NCI-H82 treated with DMSO at 0.1 percent for 48 hours (cell line): ENCODE data around the gene H6PD.
A peak's percentile ranks its signal among the peaks of the same experiment; 100 is the strongest.

ENCODE experiments used
- DNase-seq: peaks from one replicate; lab custom pipeline; 2025; ENCODE audit not compliant: unreplicated experiment; lab: John Stamatoyannopoulos, UW

H6PD gene, protein sequence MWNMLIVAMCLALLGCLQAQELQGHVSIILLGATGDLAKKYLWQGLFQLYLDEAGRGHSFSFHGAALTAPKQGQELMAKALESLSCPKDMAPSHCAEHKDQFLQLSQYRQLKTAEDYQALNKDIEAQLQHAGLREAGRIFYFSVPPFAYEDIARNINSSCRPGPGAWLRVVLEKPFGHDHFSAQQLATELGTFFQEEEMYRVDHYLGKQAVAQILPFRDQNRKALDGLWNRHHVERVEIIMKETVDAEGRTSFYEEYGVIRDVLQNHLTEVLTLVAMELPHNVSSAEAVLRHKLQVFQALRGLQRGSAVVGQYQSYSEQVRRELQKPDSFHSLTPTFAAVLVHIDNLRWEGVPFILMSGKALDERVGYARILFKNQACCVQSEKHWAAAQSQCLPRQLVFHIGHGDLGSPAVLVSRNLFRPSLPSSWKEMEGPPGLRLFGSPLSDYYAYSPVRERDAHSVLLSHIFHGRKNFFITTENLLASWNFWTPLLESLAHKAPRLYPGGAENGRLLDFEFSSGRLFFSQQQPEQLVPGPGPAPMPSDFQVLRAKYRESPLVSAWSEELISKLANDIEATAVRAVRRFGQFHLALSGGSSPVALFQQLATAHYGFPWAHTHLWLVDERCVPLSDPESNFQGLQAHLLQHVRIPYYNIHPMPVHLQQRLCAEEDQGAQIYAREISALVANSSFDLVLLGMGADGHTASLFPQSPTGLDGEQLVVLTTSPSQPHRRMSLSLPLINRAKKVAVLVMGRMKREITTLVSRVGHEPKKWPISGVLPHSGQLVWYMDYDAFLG

GRCh38 chr1:9234223-9235095 lies at the start of gene H6PD:
Gene H6PD, plus strand, starts transcription at chr1:9234774. Its CDS starts 10,161 bp downstream, at chr1:9244935.
- DNase-seq = peak; percentile 38

- no peak for DNase-seq
Measured at GRCh38 chr1:9186082-9186859, 48.3 kb upstream of the H6PD start.

GRCh38 chr1:9187004-9187403 lies 47.6 kb upstream of the H6PD start:
- DNase-seq = no peak

GRCh38 chr1:9190234-9190633 lies 44.3 kb upstream of the H6PD start:
- no peak for DNase-seq

GRCh38 chr1:9191231-9191630 lies 43.3 kb upstream of the H6PD start:
- no peak for DNase-seq

DNA sequence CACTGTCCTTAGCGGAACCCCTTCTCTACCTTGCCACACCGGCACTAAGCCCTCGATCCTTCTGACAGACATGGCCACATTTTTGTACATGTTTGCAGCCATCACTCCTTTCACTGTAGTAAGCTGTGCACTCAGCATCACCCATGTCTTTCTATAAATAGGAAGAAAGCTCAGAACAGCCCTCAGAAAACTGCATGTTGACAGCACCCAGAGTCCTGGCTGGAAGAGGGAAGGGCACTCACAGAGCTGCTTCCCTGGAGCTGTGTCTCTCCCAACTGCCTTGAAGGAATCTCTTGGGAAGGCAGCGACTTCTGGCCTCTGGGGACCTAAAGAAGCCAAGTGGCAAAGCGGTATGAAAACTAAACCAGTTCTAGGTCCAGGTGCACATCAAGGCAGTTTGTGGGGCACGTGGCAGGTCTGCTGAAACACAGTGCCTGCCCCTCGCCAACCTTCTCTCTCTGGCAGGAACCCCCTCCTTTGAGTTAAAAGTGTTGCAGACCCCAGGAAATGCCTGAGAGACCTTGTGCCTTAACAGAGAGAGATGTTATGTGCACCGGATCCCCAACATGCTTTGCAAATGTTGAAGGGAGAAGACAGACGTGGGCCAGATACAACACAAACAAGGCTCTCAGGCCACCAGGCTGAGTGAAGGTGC lies 41.9 kb upstream of the H6PD start:
- DNase-seq = no peak

DNA sequence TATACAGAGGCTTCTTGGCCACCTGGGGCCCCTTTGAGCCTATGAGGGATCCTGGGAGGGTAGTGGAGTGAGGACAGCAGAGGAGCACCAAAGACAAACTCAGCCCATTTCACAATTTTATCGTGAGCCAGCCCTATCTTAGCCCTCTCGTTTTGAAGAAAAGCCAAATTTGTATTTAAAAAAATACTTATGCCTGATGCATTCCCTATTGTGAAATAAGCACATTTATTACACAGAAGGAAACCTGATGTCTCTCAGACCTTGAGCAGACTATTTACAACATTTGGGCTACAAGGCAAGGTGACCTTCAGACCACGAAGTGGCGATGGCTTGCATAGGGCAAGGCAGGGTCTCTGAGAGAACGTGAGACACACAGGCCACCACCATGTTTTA lies 41.3 kb upstream of the H6PD start:
- DNase-seq = no peak

- DNase-seq = no peak
Measured at GRCh38 chr1:9194024-9194423, 40.5 kb upstream of the H6PD start.

DNA sequence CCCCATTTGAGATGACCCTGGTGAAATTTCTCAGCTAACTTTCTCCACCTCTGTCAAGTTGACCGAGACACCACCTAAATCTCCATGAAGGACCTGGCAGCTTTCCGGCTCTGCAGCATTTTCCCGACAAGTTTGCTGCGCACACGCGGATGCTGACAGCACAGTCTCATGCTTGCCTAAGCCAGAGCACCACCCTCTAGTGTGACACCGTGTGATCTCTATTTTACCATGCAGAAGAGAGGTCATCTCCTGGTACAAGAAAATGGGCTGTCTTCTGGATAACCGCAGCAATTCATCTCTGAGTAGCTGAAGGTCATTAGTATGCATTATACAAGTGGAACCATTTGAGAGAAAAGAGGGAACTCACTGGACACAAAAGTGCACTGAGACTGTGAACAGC lies 38.9 kb upstream of the H6PD start:
- no peak for DNase-seq

GRCh38 chr1:9196129-9197040 lies 38.2 kb upstream of the H6PD start:
- DNase-seq = no peak

DNA sequence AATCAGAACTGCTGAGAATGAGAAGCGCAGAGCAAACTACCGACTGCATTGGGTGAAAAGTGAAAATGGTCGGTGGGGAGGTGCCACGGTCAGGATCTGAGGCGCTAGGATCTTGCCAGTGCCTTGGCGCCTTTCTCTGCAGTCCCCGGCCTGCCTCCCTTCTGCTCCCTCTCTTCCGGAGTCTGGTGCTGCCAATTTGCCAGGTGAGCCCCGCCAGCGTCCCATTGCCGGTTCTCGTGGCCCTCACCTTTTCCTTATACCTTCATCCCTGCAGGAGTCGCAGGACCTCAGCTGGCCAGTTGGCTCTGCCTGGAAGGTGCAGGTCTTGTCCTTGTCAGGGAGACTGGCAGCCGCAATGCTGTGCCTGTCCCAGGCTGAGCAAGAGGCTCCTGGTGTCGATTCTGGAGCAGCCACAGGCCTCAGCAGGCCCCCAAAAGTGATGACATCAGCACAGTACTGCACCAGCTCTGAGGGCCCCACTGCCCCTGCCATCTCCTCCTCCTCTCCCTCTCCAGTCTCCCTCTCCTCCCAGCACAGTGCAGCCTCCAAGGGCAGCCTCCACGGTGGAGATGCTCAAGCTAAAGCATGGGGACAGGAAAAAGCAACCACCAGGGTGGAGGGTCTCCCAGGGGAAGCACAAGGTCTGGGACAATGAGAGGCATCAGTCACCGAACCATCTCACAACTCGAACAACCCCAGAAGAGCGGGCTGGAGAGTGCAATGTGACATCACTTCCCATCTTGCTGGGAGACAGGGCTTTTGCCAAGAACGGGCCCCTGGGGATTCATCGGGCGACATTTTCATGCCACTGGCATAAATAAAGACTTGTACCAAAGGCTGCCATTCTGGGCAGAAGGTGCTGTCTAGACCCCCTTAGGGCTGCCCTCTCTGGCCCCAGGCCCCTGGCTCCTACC lies 37.1 kb upstream of the H6PD start:
- DNase-seq = no peak

GRCh38 chr1:9198538-9199361 lies 35.8 kb upstream of the H6PD start:
- DNase-seq = no peak

- DNase-seq = no peak
Measured at GRCh38 chr1:9200441-9200840, 34.1 kb upstream of the H6PD start.

DNA sequence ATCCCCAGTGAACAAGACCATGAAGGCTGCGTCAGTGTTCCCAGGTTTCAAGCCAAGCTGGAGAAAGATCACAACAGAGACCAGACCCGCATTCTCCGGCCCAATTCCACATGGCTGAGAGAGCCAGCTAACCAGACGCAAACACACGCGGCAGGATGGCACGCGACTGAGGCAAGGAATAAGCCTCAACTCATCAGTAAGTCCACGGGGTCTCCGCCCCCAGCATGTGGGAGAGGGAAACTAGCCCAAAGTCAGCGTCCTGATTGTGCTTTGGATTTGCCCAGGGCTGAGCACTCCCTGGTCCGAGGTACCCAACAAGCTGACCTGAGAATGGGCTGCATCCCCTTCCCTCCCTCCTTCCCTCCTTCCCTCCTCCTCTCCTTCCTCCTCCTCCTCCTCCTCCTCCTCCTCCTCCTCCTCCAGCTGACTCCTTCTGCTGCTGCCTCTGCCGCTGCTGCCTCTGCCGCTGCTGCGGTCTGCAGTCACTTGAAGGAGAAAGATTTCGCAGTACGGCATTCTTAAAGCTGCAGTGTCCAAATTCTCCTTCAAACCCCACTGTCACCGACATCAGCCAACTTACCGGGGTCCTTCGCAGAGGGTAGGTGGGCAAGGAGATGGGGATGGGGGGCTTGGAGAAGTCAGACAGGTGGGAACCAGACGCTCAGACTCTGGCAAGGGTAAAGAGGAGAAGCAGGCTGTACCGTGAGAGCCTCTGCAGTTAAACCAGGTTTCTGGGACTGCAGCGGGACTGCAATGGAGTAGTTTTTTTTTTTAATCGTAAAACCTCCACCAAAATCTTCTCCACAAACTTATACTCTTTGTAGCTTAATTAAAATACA lies 33.0 kb upstream of the H6PD start:
- DNase-seq = no peak

DNA sequence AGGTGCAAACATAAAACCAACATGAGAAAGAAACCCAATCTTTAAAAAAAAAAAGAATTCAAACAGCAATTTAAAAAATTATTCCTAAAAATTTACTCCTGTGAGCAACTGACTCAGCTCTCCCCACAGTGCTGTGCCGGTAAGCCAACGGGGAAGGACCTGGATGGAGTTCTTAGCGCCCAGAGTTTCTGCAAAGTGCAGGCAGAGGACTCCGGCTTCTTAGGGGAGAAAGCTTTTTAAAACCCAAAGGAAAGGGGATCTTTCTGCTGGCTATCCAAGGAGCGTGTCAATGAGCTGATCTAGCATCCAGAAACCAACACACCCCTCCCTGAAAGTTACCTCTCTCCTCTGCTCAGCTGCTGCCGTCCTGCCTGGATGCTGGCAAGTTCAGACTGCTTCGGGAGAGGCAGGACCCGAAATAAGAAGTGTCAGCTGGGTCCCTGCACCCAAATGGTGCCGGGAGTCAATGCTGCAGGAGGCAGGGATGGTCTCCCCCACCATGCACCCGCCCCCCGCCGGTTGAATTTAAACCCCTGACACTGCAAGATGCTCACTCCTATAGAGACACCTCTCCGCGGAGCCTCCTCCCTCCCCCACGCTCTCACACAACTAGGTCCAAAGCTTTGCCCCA lies 32.2 kb upstream of the H6PD start:
- no peak for DNase-seq

GRCh38 chr1:9203511-9203982 lies 31.0 kb upstream of the H6PD start:
- DNase-seq = no peak
